Gastrocnemius medialis (tissue), 4 donors: ENCODE results near the gene ORMDL2.

Experiments
- CTCF ChIP-seq, 5 experiments: fragments of 450-650 bp in 3 of 5; fragments of 200-600 bp in 2 of 5; sonication (generic) in 2 of 5; IDR thresholded peaks in 4 of 5; conservative IDR thresholded peaks in 1 of 5; 1 replicate in 4 of 5; 2 replicates in 1 of 5; pipeline ENCODE4 v1.5.1; 2016 to 2019; ENCODE audit warnings: antibody characterized with exemption in 5 of 5, mild to moderate bottlenecking in 3 of 5, moderate library complexity in 3 of 5
- POLR2A ChIP-seq, 2 donors: fragments of 450-650 bp; IDR thresholded peaks; one replicate each; pipeline ENCODE4 v1.6.1; 2017; ENCODE audit warnings: antibody characterized with exemption in 2 of 2, mild to moderate bottlenecking in 2 of 2, moderate library complexity in 2 of 2

GRCh38 chr12:55789171-55789570 lies 28.7 kb upstream of the ORMDL2 start:
- TF ChIP-seq CTCF (IDR thresholded peaks at IDR 0.05 in 4 of 5, conservative IDR thresholded peaks at IDR 0.05 in 1 of 5) (no peak), POLR2A (IDR thresholded peaks at IDR 0.05) (no peak)
